ENCODE measurements around the gene PRKCA.

PRKCA gene

GRCh38 chr17:66458782-66459181 is 156.4 kb downstream of the PRKCA start:
- ATAC-seq = no peak
- TF ChIP-seq ZFP3 (CRISPR knock-in tag; IDR thresholded peaks at IDR 0.05) (no peak), SNAI2 (CRISPR knock-in tag; IDR thresholded peaks at IDR 0.05) (no peak), ESRRG (CRISPR knock-in tag; IDR thresholded peaks at IDR 0.05) (no peak), ZNF565 (CRISPR knock-in tag; conservative IDR thresholded peaks at IDR 0.05; ENCODE audit: low read depth) (no peak), RARB (CRISPR knock-in tag; IDR thresholded peaks at IDR 0.05) (no peak), CREB5 (CRISPR knock-in tag; IDR thresholded peaks at IDR 0.05; ENCODE audit: low read depth) (no peak), TSHZ2 (CRISPR knock-in tag; IDR thresholded peaks at IDR 0.05) (no peak), POU6F1 (CRISPR knock-in tag; IDR thresholded peaks at IDR 0.05; ENCODE audit: borderline replicate concordance, low read depth) (no peak), ARNTL (CRISPR knock-in tag; IDR thresholded peaks at IDR 0.05; ENCODE audit: borderline replicate concordance, low read depth) (no peak), CSRNP3 (CRISPR knock-in tag; IDR thresholded peaks at IDR 0.05) (no peak), ZNF70 (CRISPR knock-in tag; IDR thresholded peaks at IDR 0.05) (no peak), ZFP30 (CRISPR knock-in tag; IDR thresholded peaks at IDR 0.05) (no peak), TOX (CRISPR knock-in tag; IDR thresholded peaks at IDR 0.05; ENCODE audit: borderline replicate concordance) (no peak), TCF4 (CRISPR knock-in tag; IDR thresholded peaks at IDR 0.05; ENCODE audit: borderline replicate concordance) (no peak), ISL1 (CRISPR knock-in tag; IDR thresholded peaks at IDR 0.05) (no peak), GLIS3 (CRISPR knock-in tag; IDR thresholded peaks at IDR 0.05) (no peak)

- ATAC-seq = peak; percentile 90
- TF ChIP-seq PATZ1 (CRISPR knock-in tag; IDR thresholded peaks at IDR 0.05; ENCODE audit: borderline replicate concordance) (no peak), ZNF565 (CRISPR knock-in tag; conservative IDR thresholded peaks at IDR 0.05; ENCODE audit: low read depth) (no peak), ISL1 (CRISPR knock-in tag; IDR thresholded peaks at IDR 0.05) (no peak; the same call in 1 of the 2 replicates), ZC3H10 (CRISPR knock-in tag; IDR thresholded peaks at IDR 0.05) (no peak), PPARA (CRISPR knock-in tag; IDR thresholded peaks at IDR 0.05; ENCODE audit: borderline replicate concordance) (no peak), TOX (CRISPR knock-in tag; IDR thresholded peaks at IDR 0.05; ENCODE audit: borderline replicate concordance) (no peak), POU6F1 (CRISPR knock-in tag; IDR thresholded peaks at IDR 0.05; ENCODE audit: borderline replicate concordance, low read depth) (no peak), SNAI2 (CRISPR knock-in tag; IDR thresholded peaks at IDR 0.05) (no peak), ZFP3 (CRISPR knock-in tag; IDR thresholded peaks at IDR 0.05) (peak; percentile 43; the same call in 1 of the 2 replicates), RARB (CRISPR knock-in tag; IDR thresholded peaks at IDR 0.05) (no peak), ZNF70 (CRISPR knock-in tag; IDR thresholded peaks at IDR 0.05) (peak; percentile 67; the same call in 1 of the 2 replicates), GLIS3 (CRISPR knock-in tag; IDR thresholded peaks at IDR 0.05) (no peak), ZFP30 (CRISPR knock-in tag; IDR thresholded peaks at IDR 0.05) (no peak), CREB5 (CRISPR knock-in tag; IDR thresholded peaks at IDR 0.05; ENCODE audit: low read depth) (no peak)
These were observed 157.4 kb downstream of the PRKCA start for GRCh38 chr17:66459811-66460270.
